Neural cell (in vitro differentiated cells): ENCODE data around the gene CCDC182.

Experiments used
- EP300 ChIP-seq: fragments of 450-650 bp; conservative IDR thresholded peaks from 2 replicates; pipeline ENCODE4 v1.6.1; 2014; ENCODE audit warnings: antibody characterized with exemption, mild to moderate bottlenecking, moderate library complexity; ENCODE audit not compliant: poor library complexity, severe bottlenecking
- EZH2 ChIP-seq: fragments of 200-600, 300-800 bp; shearing (Covaris generic), sonication (generic); IDR thresholded peaks from 2 replicates; pipeline ENCODE4 v1.6.1; 2014; ENCODE audit warnings: antibody characterized with exemption, low read length, borderline replicate concordance, mild to moderate bottlenecking; ENCODE audit not compliant: insufficient read depth, poor library complexity, severe bottlenecking
- POLR2AphosphoS5 ChIP-seq: IDR thresholded peaks from 2 replicates; pipeline ENCODE4 v1.6.1; 2012
- RAD21 ChIP-seq: fragments of 450-650 bp; conservative IDR thresholded peaks from 2 replicates; pipeline ENCODE4 v1.6.1; 2014; ENCODE audit warnings: antibody characterized with exemption, mild to moderate bottlenecking, moderate library complexity
- REST ChIP-seq: IDR thresholded peaks from 2 replicates; pipeline ENCODE4 v1.6.1; 2012; ENCODE audit warnings: borderline replicate concordance
- SMC3 ChIP-seq: fragments of 450-650 bp; conservative IDR thresholded peaks from 2 replicates; pipeline ENCODE4 v1.6.1; 2014; ENCODE audit warnings: antibody characterized with exemption, mild to moderate bottlenecking, moderate library complexity; ENCODE audit not compliant: poor library complexity
- TF ChIP-seq, protein P1 (sequence below): fragments of 450-650 bp; IDR thresholded peaks from 2 replicates; pipeline ENCODE4 v1.5.1; 2014; ENCODE audit warnings: antibody characterized with exemption, mild to moderate bottlenecking, moderate library complexity; ENCODE audit not compliant: poor library complexity, severe bottlenecking

DNA sequence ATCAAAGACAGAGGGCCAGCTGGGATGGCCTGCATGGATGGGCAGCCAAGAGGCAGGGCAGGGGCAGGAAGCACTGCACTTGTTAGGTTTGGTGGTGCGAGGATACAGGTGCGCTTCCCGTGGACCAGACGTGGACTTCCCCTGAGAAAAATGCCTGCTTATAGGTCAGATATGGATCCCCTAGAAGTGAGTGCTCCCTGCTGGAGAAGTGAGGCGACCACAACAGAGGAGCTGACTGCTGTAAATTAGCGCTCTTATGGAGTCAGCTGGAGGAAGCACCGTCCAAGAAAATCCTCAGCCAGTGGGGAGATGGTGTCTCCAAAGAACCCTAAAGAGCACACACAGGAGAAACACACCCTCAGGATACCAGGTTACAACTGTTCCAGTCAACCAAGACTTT, 27.7 kb upstream of the CCDC182 start:
- TF ChIP-seq, protein P1, sequence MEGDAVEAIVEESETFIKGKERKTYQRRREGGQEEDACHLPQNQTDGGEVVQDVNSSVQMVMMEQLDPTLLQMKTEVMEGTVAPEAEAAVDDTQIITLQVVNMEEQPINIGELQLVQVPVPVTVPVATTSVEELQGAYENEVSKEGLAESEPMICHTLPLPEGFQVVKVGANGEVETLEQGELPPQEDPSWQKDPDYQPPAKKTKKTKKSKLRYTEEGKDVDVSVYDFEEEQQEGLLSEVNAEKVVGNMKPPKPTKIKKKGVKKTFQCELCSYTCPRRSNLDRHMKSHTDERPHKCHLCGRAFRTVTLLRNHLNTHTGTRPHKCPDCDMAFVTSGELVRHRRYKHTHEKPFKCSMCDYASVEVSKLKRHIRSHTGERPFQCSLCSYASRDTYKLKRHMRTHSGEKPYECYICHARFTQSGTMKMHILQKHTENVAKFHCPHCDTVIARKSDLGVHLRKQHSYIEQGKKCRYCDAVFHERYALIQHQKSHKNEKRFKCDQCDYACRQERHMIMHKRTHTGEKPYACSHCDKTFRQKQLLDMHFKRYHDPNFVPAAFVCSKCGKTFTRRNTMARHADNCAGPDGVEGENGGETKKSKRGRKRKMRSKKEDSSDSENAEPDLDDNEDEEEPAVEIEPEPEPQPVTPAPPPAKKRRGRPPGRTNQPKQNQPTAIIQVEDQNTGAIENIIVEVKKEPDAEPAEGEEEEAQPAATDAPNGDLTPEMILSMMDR: no peak
- no peak for TF ChIP-seq REST
- no peak for TF ChIP-seq EZH2
- TF ChIP-seq RAD21: no peak
- TF ChIP-seq EP300: no peak
- no peak for TF ChIP-seq POLR2AphosphoS5
- no peak for TF ChIP-seq SMC3
